ENCODE results near the gene B4GALNT3.

GRCh38 chr12:580813-581212, 121.1 kb downstream of the B4GALNT3 start:
- TF ChIP-seq POLR2AphosphoS5 (IDR thresholded peaks at IDR 0.05; ENCODE audit: borderline replicate concordance, low read depth, low read length): no peak
- TF ChIP-seq EZH2 (IDR thresholded peaks at IDR 0.05): no peak

All from SK-N-MC (cell line).